HG02870 (cell line): ENCODE data around the gene ASB10.

Source experiments
- ATAC-seq: cut with Tn5 transposase; IDR thresholded peaks from one replicate; pipeline ENCODE4 v1.9.1; 2021; ENCODE audit warnings: mild to moderate bottlenecking, moderate library complexity; ENCODE audit not compliant: unreplicated experiment

ASB10 gene

DNA sequence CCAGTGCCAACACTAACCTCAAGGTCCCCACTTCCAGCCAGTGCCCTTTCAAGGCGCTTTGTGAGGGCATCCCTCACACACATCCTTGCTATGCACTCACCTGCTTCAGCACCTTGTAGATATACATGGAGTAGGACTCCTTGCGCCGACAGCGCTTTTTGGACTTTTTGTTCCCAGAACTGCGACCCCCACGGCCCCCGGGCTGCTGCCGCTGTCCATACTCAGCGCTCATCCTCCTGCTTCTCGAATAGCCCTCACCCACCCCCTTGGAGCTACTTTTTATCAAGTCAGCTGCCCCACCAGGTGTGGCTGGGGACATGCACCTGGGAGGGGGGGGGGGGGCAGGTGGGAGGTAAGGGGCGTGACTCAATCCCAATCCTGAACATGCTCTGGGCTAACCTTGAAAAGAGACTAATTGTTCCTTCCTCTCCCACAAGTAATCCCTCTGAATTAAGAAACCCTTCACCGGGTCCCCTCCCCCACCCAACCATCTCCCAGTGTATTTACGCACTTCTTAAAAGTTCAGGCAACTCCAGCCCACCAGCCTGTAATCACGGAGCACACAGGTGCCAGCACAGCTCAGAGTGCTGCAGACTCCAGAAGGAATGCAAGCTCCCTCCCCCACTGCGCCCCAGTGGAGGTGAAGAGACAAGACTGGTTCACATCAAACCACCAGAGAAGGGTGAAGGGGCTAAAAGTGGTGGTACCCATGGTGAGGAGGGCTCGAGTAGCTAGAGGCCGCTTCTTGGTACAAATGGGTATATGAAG lies 23.2 kb upstream of the ASB10 start, which contains the start of gene H2BK1:
Gene H2BK1 (minus strand): TSS at position 402 of the 768 bp plus-strand sequence. CDS start 170 bp downstream, at position 232.
- no peak for ATAC-seq

DNA sequence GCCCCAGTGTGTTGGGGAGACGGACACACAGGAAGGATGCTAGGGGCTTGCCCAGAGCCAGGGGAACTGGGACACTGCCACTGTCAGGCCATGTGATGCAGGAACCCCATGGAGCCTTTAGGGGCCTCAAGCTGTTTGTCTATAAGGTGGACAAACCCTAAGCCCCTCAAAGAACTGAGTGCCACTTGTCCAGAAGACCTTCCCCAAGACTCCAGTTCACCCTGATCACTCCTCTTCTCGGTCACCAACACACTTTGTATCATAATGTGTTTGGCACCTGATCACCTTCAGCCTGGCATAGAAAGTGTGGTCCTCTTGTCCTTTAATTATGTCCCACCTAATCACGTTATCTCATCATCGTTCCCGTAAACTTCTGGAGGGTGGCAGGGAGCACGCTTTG lies 22.5 kb upstream of the ASB10 start:
- ATAC-seq = no peak

DNA sequence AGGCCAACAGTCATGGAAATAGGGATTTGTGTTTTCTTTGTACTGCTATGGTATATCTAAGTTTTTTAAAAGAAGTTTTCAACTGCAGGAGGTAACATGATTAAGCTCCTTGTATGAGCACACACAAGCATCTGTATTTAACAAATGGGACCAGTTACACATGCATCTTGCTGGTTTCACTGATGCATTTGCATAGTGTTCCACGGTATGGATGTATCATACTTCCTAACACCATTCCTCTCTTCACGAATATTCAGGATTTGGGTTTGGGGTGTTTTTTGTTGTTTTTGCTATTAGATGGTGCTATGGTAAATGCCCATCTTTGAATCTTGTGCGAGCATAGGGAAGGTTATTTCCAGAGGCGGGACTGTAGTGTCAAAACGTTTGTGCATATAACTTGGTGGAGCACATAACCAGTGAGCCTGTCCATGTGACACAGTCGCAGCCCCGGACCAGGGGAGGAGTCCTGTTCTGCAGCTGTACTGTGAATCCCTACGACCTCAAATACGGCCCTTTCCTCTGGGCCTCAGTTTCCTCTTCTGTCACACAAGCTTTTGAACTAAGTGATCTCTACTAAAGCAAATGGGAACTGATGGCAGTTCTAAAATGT lies 21.3 kb upstream of the ASB10 start:
- ATAC-seq = no peak

- no peak for ATAC-seq
Observed at GRCh38 chr7:151207804-151208203, 20.8 kb upstream of the ASB10 start.

DNA sequence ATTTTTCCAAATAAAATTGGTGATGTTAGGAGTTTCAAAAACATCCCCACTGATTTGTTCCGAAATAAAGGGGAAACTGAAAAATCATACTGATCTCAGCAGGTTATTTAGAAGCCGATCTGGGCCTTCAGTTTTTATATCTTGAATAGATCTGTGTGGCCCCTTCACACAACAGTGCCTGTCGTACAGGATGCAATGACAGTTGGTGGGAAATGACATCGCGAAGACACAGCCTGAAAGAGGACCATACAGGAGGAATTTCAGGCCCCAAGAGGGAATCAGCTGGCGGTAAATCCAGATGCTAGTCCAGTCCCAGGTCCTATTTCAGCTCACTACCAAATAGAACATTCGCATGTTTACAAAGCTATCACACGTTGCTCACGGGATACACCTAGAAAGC lies 20.3 kb upstream of the ASB10 start:
- no peak for ATAC-seq

GRCh38 chr7:151206914-151207313 lies 19.9 kb upstream of the ASB10 start:
- ATAC-seq = no peak

- no peak for ATAC-seq
Observed at GRCh38 chr7:151205730-151206129, 18.7 kb upstream of the ASB10 start.

DNA sequence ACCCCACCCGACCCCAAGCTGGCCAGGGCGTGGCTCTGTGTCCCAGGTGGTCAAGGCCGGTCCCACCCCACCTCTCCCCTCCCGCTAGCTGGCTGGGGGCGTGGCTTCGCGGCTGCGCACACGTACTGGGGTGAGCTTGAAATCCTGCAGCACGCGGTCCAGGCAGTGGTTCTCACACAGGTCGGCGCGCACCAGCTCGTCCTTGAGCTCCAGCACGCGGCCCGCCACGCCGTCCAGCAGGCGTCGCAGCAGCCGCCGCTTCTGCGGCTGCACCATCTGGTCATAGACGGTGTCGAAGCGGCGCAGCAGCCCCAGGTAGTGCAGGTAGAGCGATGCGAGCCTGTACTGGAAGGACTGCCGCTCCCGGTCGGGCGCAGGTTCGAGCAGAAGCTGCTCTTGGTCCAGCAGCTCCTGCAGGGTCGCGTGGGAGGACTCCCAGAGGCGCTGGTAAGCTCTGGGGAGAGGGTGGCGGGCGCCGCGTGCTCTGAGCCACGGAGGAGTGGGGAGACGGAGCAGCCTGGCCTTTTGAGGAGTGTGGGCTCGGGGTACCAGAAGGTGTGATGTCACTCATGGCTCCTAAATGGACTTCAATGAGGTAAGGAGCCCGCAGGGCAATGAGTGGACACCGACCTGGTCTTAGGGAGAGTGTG lies 17.5 kb upstream of the ASB10 start:
- no peak for ATAC-seq

GRCh38 chr7:151202836-151203235 lies 15.8 kb upstream of the ASB10 start:
- no peak for ATAC-seq

GRCh38 chr7:151201751-151202150 lies 14.7 kb upstream of the ASB10 start:
- ATAC-seq = no peak

GRCh38 chr7:151201344-151201743 lies 14.3 kb upstream of the ASB10 start:
- no peak for ATAC-seq

DNA sequence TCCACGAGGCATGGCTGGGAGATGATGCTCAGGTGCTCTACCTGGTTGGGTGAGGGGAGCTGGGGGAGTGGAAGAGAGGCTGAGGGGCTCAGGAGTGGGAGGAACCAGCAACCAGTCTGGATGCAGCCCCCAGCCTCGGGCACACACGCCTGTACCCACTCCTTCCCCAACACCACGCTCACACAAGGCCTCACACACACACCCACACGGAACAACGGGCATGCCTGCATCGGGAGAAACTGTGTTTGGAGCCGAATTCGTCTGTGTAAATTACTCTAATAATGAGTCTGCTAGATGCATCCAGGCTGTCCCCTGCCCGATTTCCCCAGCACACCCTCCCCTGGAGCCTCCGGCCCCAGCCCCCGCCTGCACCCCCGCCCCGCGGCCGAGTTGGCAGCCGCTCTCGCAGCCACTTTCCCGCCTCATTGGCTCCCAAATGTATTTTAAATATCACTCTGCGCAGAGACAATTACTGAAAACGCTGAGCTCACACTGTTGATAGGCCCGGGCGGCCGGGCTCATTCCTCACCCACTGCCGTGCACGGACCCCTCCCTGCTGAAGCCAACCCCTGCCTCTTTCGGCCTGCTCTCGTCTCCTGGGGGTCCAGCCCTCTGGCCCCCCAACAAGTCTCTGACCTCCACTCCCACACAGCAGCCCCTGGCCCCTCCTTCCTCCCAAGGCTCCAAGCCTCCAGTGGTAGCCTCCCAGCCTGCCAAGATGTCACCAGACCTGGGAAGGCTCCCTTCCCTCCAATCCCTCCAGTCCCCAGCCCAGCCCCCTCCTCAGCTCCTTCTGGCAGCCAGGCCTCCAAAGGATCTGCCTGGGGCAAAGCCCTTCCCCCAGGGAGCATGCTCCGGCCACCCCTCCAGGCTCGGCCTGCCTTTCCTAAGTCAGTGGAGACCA lies 12.1 kb upstream of the ASB10 start:
- no peak for ATAC-seq

DNA sequence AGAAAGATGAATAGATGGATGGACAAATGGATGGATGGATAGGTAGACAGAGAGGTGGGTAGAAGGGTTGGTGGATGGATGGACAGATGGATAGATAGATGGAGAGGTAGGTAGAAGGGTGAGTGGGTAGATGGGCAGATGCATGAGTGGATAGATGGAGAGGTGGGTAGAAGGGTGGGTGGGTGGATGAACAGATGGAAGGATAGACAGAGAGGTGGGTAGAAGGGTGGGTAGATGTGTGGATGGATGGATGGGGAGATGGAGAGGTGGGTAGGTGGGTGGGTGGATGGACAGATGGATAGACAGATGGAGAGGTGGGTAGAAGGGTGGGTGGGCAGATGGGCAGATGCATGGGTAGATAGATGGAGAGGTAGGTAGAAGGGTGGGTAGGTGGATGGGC lies 10.9 kb upstream of the ASB10 start:
- no peak for ATAC-seq

- no peak for ATAC-seq
Observed at GRCh38 chr7:151195616-151196450, 8.8 kb upstream of the ASB10 start.

DNA sequence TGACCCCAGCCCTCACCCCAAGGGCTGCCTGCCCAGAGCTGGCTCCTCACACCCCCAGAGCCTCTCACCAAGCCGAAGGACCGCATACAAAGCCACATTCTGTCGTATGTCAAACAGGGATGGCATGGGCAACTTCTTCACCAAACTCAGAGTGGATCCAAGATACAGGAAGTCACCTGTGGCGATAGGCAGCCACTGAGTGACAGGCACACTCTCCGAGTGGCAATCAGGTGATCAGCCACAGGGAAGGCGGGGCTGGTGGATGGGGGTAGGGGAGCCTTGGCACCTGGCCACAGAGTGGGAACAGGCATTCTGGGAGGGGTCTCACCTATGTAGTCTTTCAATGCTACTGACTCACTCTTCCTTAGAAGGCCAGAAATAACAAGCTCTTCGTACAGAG lies 7.1 kb upstream of the ASB10 start:
- ATAC-seq = no peak

DNA sequence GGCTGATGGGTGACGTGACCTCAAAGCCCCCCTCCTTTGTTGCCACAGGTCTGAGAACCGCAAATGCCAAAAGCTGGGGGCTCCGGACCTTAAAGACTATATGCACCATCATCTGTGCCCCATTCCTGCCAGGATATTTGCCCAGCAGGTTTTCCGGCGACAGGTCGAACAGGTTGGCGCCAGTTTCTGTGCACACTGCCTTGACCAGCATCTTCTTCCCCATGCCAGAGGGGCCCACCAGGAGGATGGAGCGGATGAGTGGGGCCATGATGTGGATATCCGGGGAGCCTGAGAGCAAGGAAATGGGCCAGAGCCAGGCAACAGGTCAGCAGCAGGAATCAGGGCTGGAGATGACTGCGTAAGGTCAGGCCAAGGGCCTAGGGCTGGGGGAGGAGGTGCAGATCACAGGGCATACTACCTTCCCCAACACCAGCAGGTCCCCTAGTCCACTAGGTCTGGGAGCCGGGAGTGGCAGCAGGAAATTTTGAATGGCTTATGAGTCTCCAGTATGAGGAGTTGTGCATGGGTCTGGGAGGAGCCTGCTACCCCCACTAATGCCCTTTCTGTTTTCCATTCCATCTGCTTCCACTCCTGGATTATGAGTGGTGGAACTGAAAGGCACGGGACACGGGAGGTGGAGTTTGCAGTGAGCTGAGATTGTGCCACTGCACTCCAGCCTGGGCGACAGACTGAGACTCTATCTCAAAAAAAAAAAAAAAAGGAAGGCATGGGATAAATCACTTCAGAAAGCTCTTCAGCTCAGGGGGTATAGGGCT lies 6.3 kb upstream of the ASB10 start:
- ATAC-seq = no peak

DNA sequence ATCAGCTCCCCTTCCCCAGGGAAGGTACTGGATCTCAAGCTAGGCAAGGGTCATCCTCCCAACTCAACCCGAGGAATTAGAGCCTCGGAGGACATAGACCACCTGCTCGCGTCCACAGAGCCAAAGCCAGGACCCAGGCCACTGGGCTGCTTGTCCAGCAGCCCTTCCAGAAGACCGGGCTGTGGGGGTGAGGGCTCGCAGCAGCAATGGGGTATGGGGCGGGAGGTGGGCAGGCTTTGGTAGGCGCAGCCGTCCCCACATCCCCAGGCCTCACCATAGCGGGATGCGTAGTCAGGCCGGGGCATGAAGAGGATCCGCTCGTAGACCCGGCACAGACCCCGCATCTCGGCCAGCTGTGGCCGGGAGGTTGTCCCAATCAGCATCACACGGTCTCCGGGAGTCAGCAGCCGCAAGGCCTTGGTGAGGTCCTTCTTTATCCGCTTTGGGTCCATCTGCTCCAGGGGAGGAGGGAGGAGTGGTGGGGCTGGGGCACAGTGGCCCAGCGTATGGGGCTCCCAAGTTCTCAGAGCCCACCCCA lies 5.0 kb upstream of the ASB10 start:
- ATAC-seq = no peak

DNA sequence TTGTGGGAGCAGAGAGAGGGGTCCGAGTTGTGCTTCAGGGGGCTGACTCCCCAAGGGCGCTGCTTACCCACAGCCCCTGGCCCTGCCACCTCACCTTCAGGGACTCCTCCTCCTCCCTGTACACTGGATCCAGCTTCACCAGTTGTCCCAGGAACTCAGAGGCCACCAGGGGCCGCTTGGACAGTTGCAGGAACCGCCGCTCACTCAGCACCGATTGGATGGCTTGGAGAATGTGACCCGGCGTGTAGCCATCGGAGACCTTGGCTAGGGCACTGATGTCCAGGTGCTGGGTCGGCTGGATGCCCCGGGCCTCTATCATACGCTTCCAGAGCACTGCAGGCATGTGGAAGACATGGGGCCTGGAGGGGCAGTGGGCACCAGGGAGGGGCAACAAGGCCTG lies 4.5 kb upstream of the ASB10 start:
- ATAC-seq = no peak

GRCh38 chr7:151189038-151189437 lies 2.0 kb upstream of the ASB10 start:
- ATAC-seq = no peak
